Activated T-helper 2 cell treated with anti-CD3 and anti-CD28 coated beads, Interferon-gamma antibody, Interleukin-2, Interleukin-4, amounts not matched to agents 10 μg/mL and 5 μg/mL and 100 μg/mL, durations not matched to agents 14 hours and 24 hours and 36 hours (primary cell): ENCODE results near the gene TJP2. TPM values are rescaled to one million over a fixed set of nuclear protein-coding genes. Genes with fewer than 3 reads are reported as not detected.

Experiments used
- DNase-seq: peaks from one replicate; pipeline ENCODE4 v3.0.0; 2021; ENCODE audit warnings: low spot score
- H3K27ac Mint-ChIP-seq: one replicate; pipeline ENCODE4 v1.8.0; 2021; ENCODE audit warnings: mixed read lengths
- H3K27me3 Mint-ChIP-seq: one replicate; pipeline ENCODE4 v1.8.0; 2021; ENCODE audit warnings: low read depth, mixed read lengths
- H3K36me3 Mint-ChIP-seq: one replicate; pipeline ENCODE4 v1.8.0; 2021; ENCODE audit warnings: low read depth, mixed read lengths
- H3K4me1 Mint-ChIP-seq: one replicate; pipeline ENCODE4 v1.8.0; 2021; ENCODE audit warnings: low read depth, mixed read lengths
- H3K4me3 Mint-ChIP-seq: one replicate; pipeline ENCODE4 v1.8.0; 2021; ENCODE audit warnings: low read depth, mild to moderate bottlenecking, moderate library complexity, mixed read lengths
- H3K9me3 Mint-ChIP-seq: one replicate; pipeline ENCODE4 v1.8.0; 2021; ENCODE audit warnings: mixed read lengths
- intact Hi-C: fragments of 100-400 bp; cut with micrococcal nuclease; formaldehyde crosslinking; loops from one replicate; pipeline ENCODE4 v1.15.1; 2023
- total RNA-seq: library from RNA; stranded (reverse); gene quantifications from 2 replicates; pipeline ENCODE4 v1.2.3, GENCODE V29; 2022

Gene TJP2
- total RNA-seq, 1 donor from 2014 or later: 11.9 TPM

- H3K9me3 Mint-ChIP-seq: peaks cover 7% of the 10 kb centered on the region
- peaks cover 7% of the 10 kb centered on the region for H3K4me1 Mint-ChIP-seq
- no peak overlapping the region for H3K27ac Mint-ChIP-seq
- no peak overlapping the region for H3K4me3 Mint-ChIP-seq
- DNase-seq: no peak
- intact Hi-C loops: no loop called here
- no peaks in the 10 kb centered on the region for H3K36me3 Mint-ChIP-seq
- H3K27me3 Mint-ChIP-seq: peaks cover 19% of the 10 kb centered on the region
These were observed 145.4 kb downstream of the TJP2 start for GRCh38 chr9:69319324-69320025.

GRCh38 chr9:69322256-69322655 lies 148.2 kb downstream of the TJP2 start:
- Mint-ChIP-seq H3K4me1 (peaks cover 9% of the 10 kb centered on the region), H3K27ac (no peak overlapping the region), H3K4me3 (no peak overlapping the region), H3K27me3 (peaks cover 40% of the 10 kb centered on the region), H3K36me3 (no peaks in the 10 kb centered on the region), H3K9me3 (no peaks in the 10 kb centered on the region)
- intact Hi-C loops: no loop called here
- no peak for DNase-seq

- no peak for DNase-seq
- Mint-ChIP-seq H3K4me1 (peaks cover 2% of the 10 kb centered on the region), H3K9me3 (no peaks in the 10 kb centered on the region), H3K27ac (no peak overlapping the region), H3K27me3 (peaks cover 47% of the 10 kb centered on the region), H3K36me3 (no peaks in the 10 kb centered on the region), H3K4me3 (no peak overlapping the region)
- intact Hi-C loops: no loop called here
These were observed 149.8 kb downstream of the TJP2 start for GRCh38 chr9:69323861-69324260.

Other genes starting within 250 kb of the TJP2 start
- gene PRKACG, start 160.2 kb upstream of the TJP2 start, total RNA-seq: not detected in 2 replicates
- gene FXN, start 138.5 kb upstream of the TJP2 start, total RNA-seq: 46.8 and 56.7 TPM in 2 replicates
- gene ENTREP1, start 150.9 kb downstream of the TJP2 start, total RNA-seq: not detected in 2 replicates